ENCODE data around the gene G6PC1. TPM values are rescaled to one million over a fixed set of nuclear protein-coding genes. Genes with fewer than 3 reads are reported as not detected.
"Not testable (repeated sequence)": the region's sequence is repeated elsewhere in the genome, so short reads cannot be mapped to it uniquely, and the experiment has no call there.

G6PC1 gene
- total RNA-seq, 1 experiment from 2014 or later, result not detected

DNA sequence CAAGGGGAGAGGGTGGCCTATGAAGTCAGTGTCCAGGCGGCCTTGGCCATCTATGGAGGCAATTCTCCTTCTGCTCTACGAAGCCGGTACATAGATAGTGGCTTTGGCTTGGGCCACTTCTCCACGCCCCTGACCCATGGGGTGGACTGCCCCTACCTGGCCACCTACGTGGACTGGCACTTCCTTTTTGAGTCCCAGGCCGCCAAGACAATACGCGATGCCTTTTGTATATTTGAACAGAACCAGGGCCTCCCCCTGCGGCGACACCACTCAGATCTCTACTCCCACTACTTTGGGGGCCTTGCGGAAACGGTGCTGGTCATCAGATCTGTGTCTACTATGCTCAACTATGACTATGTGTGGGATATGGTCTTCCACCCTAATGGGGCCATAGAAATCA is 32.3 kb upstream of the G6PC1 start:
- H3K79me2 ChIP-seq (ENCODE audit: low read length), result no peaks in the 10 kb centered on the region
- DNase-seq, result no peak
- no peak overlapping the region for H3K9ac ChIP-seq (ENCODE audit: low read length)
- H4K20me1 ChIP-seq (ENCODE audit: insufficient read depth, low read depth, low read length), result no peaks in the 10 kb centered on the region
- H3K4me2 ChIP-seq (ENCODE audit: low read depth, low read length, poor library complexity, severe bottlenecking), result no peak overlapping the region
- no peaks in the 10 kb centered on the region for H3K4me1 ChIP-seq (ENCODE audit: low read length)
- no peak overlapping the region for H2AFZ ChIP-seq (ENCODE audit: low read length)
- H3K27ac ChIP-seq (ENCODE audit: low read length), result no peak overlapping the region
- H3K4me3 ChIP-seq (ENCODE audit: low read length), result no peak overlapping the region
- H3K9me3 ChIP-seq (ENCODE audit: low read length), result no peaks in the 10 kb centered on the region
- H3K27me3 ChIP-seq (ENCODE audit: low read length), result no peaks in the 10 kb centered on the region
- H3K36me3 ChIP-seq (ENCODE audit: insufficient read depth, low read length), result no peaks in the 10 kb centered on the region
- no peaks in the 10 kb centered on the region for H3K9me2 ChIP-seq (replicated peaks; ENCODE audit: insufficient read depth, low read length)

DNA sequence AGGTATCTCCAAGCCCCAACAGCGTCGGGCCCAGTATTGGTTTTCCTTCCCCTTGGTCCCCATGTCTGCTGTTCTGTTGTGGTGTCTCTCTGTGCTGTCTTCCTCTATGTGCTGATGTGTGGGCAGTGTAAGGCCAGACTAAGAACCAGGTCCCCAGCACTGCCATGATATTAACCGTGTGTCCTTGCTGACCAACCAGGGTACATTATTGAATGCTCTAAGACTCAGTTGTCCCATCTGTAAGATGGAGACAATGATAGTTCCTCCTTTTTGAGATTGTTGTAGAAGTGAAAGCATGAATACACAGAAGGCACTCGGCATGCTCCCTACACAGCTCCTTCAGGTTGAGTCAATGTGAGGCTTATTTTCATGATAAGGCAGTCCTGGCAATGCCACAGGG is 29.0 kb upstream of the G6PC1 start:
- no peak overlapping the region for H3K4me2 ChIP-seq (ENCODE audit: low read depth, low read length, poor library complexity, severe bottlenecking)
- no peaks in the 10 kb centered on the region for H3K4me1 ChIP-seq (ENCODE audit: low read length)
- no peaks in the 10 kb centered on the region for H3K27me3 ChIP-seq (ENCODE audit: low read length)
- no peaks in the 10 kb centered on the region for H3K36me3 ChIP-seq (ENCODE audit: insufficient read depth, low read length)
- DNase-seq, result no peak
- H3K9ac ChIP-seq (ENCODE audit: low read length), result no peak overlapping the region
- no peak overlapping the region for H3K27ac ChIP-seq (ENCODE audit: low read length)
- no peaks in the 10 kb centered on the region for H3K79me2 ChIP-seq (ENCODE audit: low read length)
- no peaks in the 10 kb centered on the region for H3K9me2 ChIP-seq (replicated peaks; ENCODE audit: insufficient read depth, low read length)
- no peaks in the 10 kb centered on the region for H3K9me3 ChIP-seq (ENCODE audit: low read length)
- no peak overlapping the region for H3K4me3 ChIP-seq (ENCODE audit: low read length)
- no peaks in the 10 kb centered on the region for H4K20me1 ChIP-seq (ENCODE audit: insufficient read depth, low read depth, low read length)
- no peak overlapping the region for H2AFZ ChIP-seq (ENCODE audit: low read length)

DNA sequence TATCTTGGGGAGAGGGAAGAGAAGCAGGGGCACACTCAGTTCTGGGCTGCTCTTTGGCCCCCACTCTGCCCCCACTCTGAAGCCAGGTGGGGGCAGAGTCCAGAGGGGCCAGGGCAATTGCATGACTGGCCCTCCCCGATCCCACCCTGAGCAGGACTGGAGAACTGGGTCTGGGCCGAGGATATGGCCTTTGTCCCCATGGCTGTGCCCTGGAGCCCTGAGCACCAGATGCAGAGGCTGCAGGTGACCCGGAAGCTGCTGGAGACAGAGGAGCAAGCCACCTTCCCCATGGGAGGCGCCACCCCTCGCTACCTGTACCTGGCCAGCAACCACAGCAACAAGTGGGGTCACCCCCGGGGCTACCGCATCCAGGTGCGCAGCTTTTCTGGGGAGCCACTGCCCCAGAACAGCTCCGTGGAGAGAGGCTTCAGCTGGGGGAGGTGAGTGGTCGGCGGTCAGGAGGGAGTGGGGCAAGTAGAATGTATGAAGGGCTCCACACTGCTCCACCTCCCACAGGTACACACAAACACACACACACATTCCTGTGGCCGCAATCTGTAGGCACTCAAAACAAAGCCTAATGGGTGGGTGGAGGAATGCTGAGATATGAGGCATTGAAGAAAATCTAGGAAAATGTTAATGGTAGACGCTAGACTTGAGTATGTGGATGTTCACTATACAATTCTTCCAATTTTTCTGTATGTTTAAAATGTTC is 28.2 kb upstream of the G6PC1 start:
- no peak overlapping the region for H3K4me2 ChIP-seq (ENCODE audit: low read depth, low read length, poor library complexity, severe bottlenecking)
- no peaks in the 10 kb centered on the region for H3K9me2 ChIP-seq (replicated peaks; ENCODE audit: insufficient read depth, low read length)
- H3K4me3 ChIP-seq (ENCODE audit: low read length), result no peak overlapping the region
- no peaks in the 10 kb centered on the region for H3K79me2 ChIP-seq (ENCODE audit: low read length)
- no peak overlapping the region for H3K9ac ChIP-seq (ENCODE audit: low read length)
- no peaks in the 10 kb centered on the region for H4K20me1 ChIP-seq (ENCODE audit: insufficient read depth, low read depth, low read length)
- no peaks in the 10 kb centered on the region for H3K27me3 ChIP-seq (ENCODE audit: low read length)
- no peak for DNase-seq
- H2AFZ ChIP-seq (ENCODE audit: low read length), result no peak overlapping the region
- H3K36me3 ChIP-seq (ENCODE audit: insufficient read depth, low read length), result no peaks in the 10 kb centered on the region
- no peak overlapping the region for H3K27ac ChIP-seq (ENCODE audit: low read length)
- H3K4me1 ChIP-seq (ENCODE audit: low read length), result no peaks in the 10 kb centered on the region
- H3K9me3 ChIP-seq (ENCODE audit: low read length), result no peaks in the 10 kb centered on the region

DNA sequence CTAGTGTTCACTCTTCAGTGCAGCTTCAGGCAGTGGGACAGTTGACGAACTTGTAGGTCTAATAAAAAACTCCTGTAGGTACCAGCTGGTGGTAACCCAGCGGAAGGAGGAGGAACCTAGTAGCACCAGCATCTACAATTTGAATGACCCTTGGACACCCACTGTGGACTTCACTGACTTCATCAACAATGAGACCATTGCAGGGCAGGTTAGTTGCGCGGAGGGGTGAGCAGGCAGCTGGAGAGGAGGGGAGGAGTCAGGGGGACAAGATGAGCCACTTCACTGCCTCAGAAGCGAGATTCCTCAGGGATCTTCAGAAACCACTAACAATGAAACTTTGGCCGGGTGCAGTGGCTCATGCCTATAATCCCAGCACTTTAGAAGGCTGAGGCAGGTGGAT is 27.3 kb upstream of the G6PC1 start:
- Histone ChIP-seq H3K9ac (ENCODE audit: low read length) (no peak overlapping the region), H3K9me3 (ENCODE audit: low read length) (no peaks in the 10 kb centered on the region), H3K27ac (ENCODE audit: low read length) (no peak overlapping the region), H3K4me1 (ENCODE audit: low read length) (peaks cover 7% of the 10 kb centered on the region), H4K20me1 (ENCODE audit: insufficient read depth, low read depth, low read length) (no peaks in the 10 kb centered on the region), H3K79me2 (ENCODE audit: low read length) (no peaks in the 10 kb centered on the region), H3K4me3 (ENCODE audit: low read length) (no peak overlapping the region), H3K9me2 (replicated peaks; ENCODE audit: insufficient read depth, low read length) (no peaks in the 10 kb centered on the region), H3K4me2 (ENCODE audit: low read depth, low read length, poor library complexity, severe bottlenecking) (no peak overlapping the region), H3K36me3 (ENCODE audit: insufficient read depth, low read length) (no peaks in the 10 kb centered on the region), H2AFZ (ENCODE audit: low read length) (no peak overlapping the region), H3K27me3 (ENCODE audit: low read length) (no peaks in the 10 kb centered on the region)
- no peak for DNase-seq

DNA sequence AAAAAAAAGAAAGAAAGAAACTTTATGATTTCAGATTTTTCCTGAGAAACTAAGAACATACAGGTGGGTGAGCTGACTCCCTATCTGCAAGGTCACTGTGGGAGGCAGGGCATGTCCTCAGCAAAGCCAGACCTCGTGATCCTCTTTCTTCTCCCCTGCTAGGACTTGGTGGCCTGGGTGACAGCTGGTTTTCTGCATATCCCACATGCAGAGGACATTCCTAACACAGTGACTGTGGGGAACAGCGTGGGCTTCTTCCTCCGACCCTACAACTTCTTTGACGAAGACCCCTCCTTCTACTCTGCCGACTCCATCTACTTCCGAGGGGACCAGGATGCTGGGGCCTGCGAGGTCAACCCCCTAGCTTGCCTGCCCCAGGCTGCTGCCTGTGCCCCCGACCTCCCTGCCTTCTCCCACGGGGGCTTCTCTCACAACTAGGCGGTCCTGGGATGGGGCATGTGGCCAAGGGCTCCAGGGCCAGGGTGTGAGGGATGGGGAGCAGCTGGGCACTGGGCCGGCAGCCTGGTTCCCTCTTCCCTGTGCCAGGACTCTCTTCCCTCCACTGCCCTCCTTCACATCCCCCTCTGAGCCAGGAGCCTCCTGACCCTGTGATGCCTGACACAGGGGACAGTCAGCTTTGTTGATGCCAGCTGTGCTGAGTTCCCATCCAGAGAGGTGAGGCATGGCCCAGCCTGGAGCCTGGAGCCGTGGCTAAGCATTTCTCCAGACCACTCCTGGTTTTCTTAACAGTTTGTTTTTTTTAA is 26.5 kb upstream of the G6PC1 start:
- not testable (repeated sequence) for H3K79me2 ChIP-seq (ENCODE audit: low read length); H3K4me3 ChIP-seq (ENCODE audit: low read length); H3K9me3 ChIP-seq (ENCODE audit: low read length); H3K36me3 ChIP-seq (ENCODE audit: insufficient read depth, low read length); H3K4me2 ChIP-seq (ENCODE audit: low read depth, low read length, poor library complexity, severe bottlenecking); H3K9ac ChIP-seq (ENCODE audit: low read length); H2AFZ ChIP-seq (ENCODE audit: low read length); H4K20me1 ChIP-seq (ENCODE audit: insufficient read depth, low read depth, low read length); H3K4me1 ChIP-seq (ENCODE audit: low read length); DNase-seq; H3K9me2 ChIP-seq (replicated peaks; ENCODE audit: insufficient read depth, low read length); H3K27me3 ChIP-seq (ENCODE audit: low read length); H3K27ac ChIP-seq (ENCODE audit: low read length)

DNA sequence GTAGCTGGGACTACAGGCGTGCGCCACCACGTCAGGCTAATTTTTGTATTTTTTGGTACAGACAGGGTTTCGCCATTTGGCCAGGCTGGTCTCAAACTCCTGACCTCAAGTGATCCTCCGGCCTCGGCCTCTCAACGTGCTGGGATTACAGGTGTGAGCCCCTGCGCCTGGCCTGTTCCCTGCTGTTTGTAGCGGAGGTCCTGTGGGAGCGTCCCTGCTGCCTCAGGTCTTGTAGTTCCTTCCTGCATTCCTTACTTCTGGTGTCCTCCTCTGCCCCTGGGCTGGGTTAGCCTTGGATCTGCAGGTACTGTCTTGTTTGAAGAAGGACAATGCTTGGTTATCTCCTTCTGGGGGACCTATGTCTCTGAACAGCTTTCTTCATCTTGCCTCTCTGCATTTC is 23.6 kb upstream of the G6PC1 start:
- DNase-seq, result no peak
- no peak overlapping the region for H3K4me3 ChIP-seq (ENCODE audit: low read length)
- no peaks in the 10 kb centered on the region for H3K9me2 ChIP-seq (replicated peaks; ENCODE audit: insufficient read depth, low read length)
- no peaks in the 10 kb centered on the region for H3K9me3 ChIP-seq (ENCODE audit: low read length)
- peaks cover 9% of the 10 kb centered on the region for H3K4me1 ChIP-seq (ENCODE audit: low read length)
- no peaks in the 10 kb centered on the region for H3K79me2 ChIP-seq (ENCODE audit: low read length)
- H3K27me3 ChIP-seq (ENCODE audit: low read length), result no peaks in the 10 kb centered on the region
- H3K27ac ChIP-seq (ENCODE audit: low read length), result no peak overlapping the region
- no peaks in the 10 kb centered on the region for H4K20me1 ChIP-seq (ENCODE audit: insufficient read depth, low read depth, low read length)
- no peak overlapping the region for H2AFZ ChIP-seq (ENCODE audit: low read length)
- H3K36me3 ChIP-seq (ENCODE audit: insufficient read depth, low read length), result no peaks in the 10 kb centered on the region
- no peak overlapping the region for H3K9ac ChIP-seq (ENCODE audit: low read length)
- no peak overlapping the region for H3K4me2 ChIP-seq (ENCODE audit: low read depth, low read length, poor library complexity, severe bottlenecking)

DNA sequence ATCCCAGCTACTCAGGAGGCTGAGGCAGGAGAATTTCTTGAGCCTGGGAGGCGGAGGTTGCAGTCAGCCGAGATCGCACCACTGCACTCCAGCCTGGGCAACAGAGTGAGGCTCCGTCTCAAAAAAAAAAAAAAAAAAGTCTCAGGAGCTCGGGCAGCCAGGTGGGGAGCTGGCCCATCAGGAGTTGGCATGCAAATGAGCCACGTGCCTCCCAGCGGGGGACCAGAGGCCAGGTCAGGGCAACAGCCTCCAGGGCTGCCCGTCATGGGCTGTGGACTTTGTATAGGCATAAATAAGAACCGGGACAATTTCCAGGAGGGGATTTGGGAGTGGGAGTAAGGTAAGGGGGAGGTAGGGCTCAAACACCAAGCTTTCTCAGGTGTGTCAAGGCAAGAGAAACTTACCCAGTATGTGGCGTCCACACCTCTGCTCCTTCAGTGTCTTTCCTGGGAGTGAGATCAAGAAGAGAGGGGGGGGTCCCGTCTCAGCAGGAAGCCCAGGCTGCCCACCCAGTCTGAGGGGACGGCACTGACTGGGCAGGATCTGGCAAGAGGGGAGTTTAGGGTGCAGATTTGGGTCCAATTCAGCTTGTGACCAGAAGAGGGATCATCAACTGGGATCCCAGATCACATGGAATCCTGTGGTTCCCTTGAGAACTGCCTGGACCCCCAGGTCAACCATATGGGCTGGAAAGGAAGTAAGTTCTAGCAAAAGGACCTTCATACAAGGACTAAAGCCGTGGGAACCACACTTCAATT is 22.3 kb upstream of the G6PC1 start:
- no peak overlapping the region for H3K9ac ChIP-seq (ENCODE audit: low read length)
- peaks cover 9% of the 10 kb centered on the region for H3K4me1 ChIP-seq (ENCODE audit: low read length)
- DNase-seq, result peak; percentile 57
- H4K20me1 ChIP-seq (ENCODE audit: insufficient read depth, low read depth, low read length), result no peaks in the 10 kb centered on the region
- no peak overlapping the region for H3K27ac ChIP-seq (ENCODE audit: low read length)
- H2AFZ ChIP-seq (ENCODE audit: low read length), result no peak overlapping the region
- H3K4me2 ChIP-seq (ENCODE audit: low read depth, low read length, poor library complexity, severe bottlenecking), result no peak overlapping the region
- H3K27me3 ChIP-seq (ENCODE audit: low read length), result no peaks in the 10 kb centered on the region
- H3K9me2 ChIP-seq (replicated peaks; ENCODE audit: insufficient read depth, low read length), result no peaks in the 10 kb centered on the region
- no peaks in the 10 kb centered on the region for H3K9me3 ChIP-seq (ENCODE audit: low read length)
- no peaks in the 10 kb centered on the region for H3K36me3 ChIP-seq (ENCODE audit: insufficient read depth, low read length)
- no peaks in the 10 kb centered on the region for H3K79me2 ChIP-seq (ENCODE audit: low read length)
- no peak overlapping the region for H3K4me3 ChIP-seq (ENCODE audit: low read length)

DNA sequence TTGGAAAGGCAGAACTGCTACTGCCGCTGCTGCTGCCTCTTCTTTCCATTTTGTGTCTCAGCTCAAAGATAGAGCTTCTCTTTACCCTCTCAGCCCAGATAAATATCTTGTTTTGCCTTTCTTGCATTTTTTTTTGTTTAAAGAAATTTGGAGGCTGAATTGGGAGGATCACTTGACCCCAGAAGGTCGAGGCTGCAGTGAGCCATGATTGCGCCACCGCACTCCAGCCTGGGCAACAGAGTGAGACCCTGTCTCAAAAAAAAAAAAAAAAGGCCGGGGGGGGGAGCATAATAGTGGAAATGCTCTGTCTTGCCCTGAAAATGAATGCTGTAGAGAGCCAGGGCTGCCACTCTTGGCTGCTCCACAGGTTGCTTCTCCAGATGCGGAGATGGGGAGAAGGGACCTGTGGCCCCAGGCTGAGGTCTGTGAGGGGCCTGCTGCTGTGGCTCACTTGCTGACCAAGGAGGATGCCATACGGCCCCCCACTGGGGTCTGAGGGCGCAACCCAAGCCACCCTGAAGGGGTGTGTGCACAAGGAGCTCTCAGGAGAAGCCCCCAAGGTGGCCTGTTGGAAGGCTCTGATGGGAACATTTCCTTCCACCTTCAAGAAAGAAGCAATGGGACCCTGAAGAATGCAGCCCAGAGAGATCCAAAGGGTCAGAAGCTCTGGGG is 21.5 kb upstream of the G6PC1 start:
- Histone ChIP-seq H3K9ac (ENCODE audit: low read length) (no peak overlapping the region), H3K9me3 (ENCODE audit: low read length) (no peaks in the 10 kb centered on the region), H3K9me2 (replicated peaks; ENCODE audit: insufficient read depth, low read length) (no peaks in the 10 kb centered on the region), H4K20me1 (ENCODE audit: insufficient read depth, low read depth, low read length) (no peaks in the 10 kb centered on the region), H3K4me2 (ENCODE audit: low read depth, low read length, poor library complexity, severe bottlenecking) (no peak overlapping the region), H3K36me3 (ENCODE audit: insufficient read depth, low read length) (no peaks in the 10 kb centered on the region), H3K4me1 (ENCODE audit: low read length) (peaks cover 9% of the 10 kb centered on the region), H3K27me3 (ENCODE audit: low read length) (no peaks in the 10 kb centered on the region), H2AFZ (ENCODE audit: low read length) (no peak overlapping the region), H3K79me2 (ENCODE audit: low read length) (no peaks in the 10 kb centered on the region), H3K27ac (ENCODE audit: low read length) (no peak overlapping the region), H3K4me3 (ENCODE audit: low read length) (no peak overlapping the region)
- no peak for DNase-seq

All from Karpas-422 (cell line).